ENCODE measurements around the gene SYT1.

SYT1 gene

DNA sequence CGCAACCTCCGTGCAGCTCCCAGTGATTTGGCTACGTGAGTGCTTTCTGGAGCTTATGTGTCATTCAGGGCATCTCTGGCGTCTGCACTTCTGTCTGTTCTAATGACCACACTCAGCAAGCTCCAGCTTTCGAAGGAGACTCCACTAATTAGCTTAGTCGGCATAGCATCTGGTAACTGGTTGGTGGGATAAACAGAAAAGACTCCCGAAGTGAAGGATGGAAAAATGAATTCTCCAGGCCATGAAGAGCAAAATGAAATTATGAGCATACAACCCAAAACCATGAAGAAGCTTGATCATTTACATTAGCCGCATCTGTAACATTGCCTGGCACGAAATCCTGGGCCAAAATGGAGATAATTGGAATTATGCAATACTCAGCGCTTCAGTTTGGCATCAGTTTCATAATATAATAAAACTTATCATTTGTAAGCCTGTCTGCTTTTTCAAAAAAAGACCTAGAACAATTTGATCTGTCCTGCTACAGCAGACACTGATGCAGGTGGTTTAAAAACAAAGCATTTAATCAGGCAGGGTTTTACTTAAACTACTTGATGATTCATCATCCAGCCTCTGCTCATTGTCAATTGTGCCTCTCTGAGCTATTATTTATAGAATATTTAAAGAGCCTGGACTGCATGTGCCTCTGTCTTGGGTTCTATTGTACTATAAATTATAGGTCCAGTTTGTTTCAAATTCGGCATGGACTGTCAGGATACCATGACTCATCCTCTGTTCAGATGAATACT is 87.4 kb downstream of the SYT1 start:
- no peaks in the 10 kb centered on the region for H3K36me3 ChIP-seq (ENCODE audit: control insufficient read depth in 1 of 2, insufficient read depth in 2 of 2, low read length in 2 of 2)
- no peak overlapping the region for H3K4me3 ChIP-seq (ENCODE audit: low read depth in 1 of 2, low read length in 2 of 2)
- H3K4me1 ChIP-seq (ENCODE audit: control insufficient read depth in 1 of 2, insufficient read depth in 2 of 2, low read length in 2 of 2): no peaks in the 10 kb centered on the region
- H3K27me3 ChIP-seq (ENCODE audit: low read depth, low read length): no peaks in the 10 kb centered on the region
- H3K27ac ChIP-seq (ENCODE audit: low read length): no peak overlapping the region
- H3K9me3 ChIP-seq (ENCODE audit: control insufficient read depth in 1 of 2, low read length in 2 of 2): peaks cover 0 to 3% of the 10 kb centered on the region in 2 donors

DNA sequence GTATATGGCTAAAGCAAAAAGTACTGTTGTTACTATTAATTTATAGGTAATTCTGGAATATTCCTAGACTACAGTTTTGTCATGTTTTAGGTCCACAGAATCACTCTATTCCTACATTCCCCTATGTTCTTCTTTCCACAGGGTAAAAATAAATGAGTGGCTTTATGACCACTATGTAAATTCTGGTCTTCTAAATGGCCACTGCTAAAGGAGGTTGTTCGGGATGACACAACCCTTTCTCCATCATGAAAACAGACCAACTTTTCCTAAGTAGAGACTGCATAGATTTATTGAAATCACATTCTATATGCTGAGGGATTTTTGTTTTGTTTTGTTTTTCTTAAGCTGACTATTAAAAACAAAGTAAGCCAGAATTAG is 88.0 kb downstream of the SYT1 start:
- H3K4me3 ChIP-seq (ENCODE audit: low read depth in 1 of 2, low read length in 2 of 2): no peak overlapping the region
- no peaks in the 10 kb centered on the region for H3K27me3 ChIP-seq (ENCODE audit: low read depth, low read length)
- no peaks in the 10 kb centered on the region for H3K4me1 ChIP-seq (ENCODE audit: control insufficient read depth in 1 of 2, insufficient read depth in 2 of 2, low read length in 2 of 2)
- no peak overlapping the region for H3K27ac ChIP-seq (ENCODE audit: low read length)
- peaks cover 0 to 3% of the 10 kb centered on the region in 2 donors for H3K9me3 ChIP-seq (ENCODE audit: control insufficient read depth in 1 of 2, low read length in 2 of 2)
- no peaks in the 10 kb centered on the region for H3K36me3 ChIP-seq (ENCODE audit: control insufficient read depth in 1 of 2, insufficient read depth in 2 of 2, low read length in 2 of 2)

DNA sequence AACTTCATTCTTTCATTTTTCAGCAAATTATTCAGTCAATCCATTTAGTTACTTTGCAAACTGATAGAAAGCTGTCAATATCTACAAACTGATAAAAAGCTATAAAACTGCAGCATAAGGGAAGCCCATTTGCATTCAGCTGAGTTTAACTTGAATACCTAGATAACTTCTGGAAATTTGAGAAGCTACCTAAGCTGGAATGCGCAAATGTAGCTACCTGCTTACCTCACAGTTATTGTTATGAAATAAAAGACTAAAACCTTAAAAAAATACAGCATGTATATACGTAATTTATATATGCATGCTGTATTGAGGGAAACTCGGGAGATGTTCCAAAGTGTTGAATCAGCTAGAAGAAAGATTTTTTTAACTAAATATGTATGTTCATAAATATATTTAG is 94.4 kb downstream of the SYT1 start:
- H3K4me1 ChIP-seq (ENCODE audit: control insufficient read depth in 1 of 2, insufficient read depth in 2 of 2, low read length in 2 of 2): no peaks in the 10 kb centered on the region
- H3K4me3 ChIP-seq (ENCODE audit: low read depth in 1 of 2, low read length in 2 of 2): no peak overlapping the region
- H3K36me3 ChIP-seq (ENCODE audit: control insufficient read depth in 1 of 2, insufficient read depth in 2 of 2, low read length in 2 of 2): no peaks in the 10 kb centered on the region
- no peak overlapping the region for H3K27ac ChIP-seq (ENCODE audit: low read length)
- H3K9me3 ChIP-seq (ENCODE audit: control insufficient read depth in 1 of 2, low read length in 2 of 2): no peaks in the 10 kb centered on the region
- H3K27me3 ChIP-seq (ENCODE audit: low read depth, low read length): no peaks in the 10 kb centered on the region

DNA sequence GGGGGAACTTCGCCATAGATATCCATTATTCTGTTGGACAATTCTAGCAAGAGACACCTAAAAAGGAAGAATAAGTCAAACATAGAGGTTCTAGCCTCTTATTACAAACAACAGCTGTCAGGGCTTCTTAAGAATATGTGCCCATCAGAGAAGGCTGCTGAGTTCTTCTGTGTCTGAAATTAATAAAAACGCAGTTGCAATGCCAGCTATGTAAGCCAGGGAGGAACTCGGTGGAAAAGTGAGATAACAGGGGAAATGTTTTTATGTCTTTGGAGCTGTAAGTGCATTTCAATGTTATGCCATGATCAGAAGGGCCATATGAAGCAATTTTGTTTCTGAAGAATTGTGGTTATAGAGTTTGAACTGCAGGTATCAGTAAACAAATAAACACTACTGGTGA is 95.0 kb downstream of the SYT1 start:
- no peak overlapping the region for H3K4me3 ChIP-seq (ENCODE audit: low read depth in 1 of 2, low read length in 2 of 2)
- H3K27me3 ChIP-seq (ENCODE audit: low read depth, low read length): no peaks in the 10 kb centered on the region
- no peaks in the 10 kb centered on the region for H3K9me3 ChIP-seq (ENCODE audit: control insufficient read depth in 1 of 2, low read length in 2 of 2)
- no peaks in the 10 kb centered on the region for H3K36me3 ChIP-seq (ENCODE audit: control insufficient read depth in 1 of 2, insufficient read depth in 2 of 2, low read length in 2 of 2)
- H3K27ac ChIP-seq (ENCODE audit: low read length): no peak overlapping the region
- no peaks in the 10 kb centered on the region for H3K4me1 ChIP-seq (ENCODE audit: control insufficient read depth in 1 of 2, insufficient read depth in 2 of 2, low read length in 2 of 2)

DNA sequence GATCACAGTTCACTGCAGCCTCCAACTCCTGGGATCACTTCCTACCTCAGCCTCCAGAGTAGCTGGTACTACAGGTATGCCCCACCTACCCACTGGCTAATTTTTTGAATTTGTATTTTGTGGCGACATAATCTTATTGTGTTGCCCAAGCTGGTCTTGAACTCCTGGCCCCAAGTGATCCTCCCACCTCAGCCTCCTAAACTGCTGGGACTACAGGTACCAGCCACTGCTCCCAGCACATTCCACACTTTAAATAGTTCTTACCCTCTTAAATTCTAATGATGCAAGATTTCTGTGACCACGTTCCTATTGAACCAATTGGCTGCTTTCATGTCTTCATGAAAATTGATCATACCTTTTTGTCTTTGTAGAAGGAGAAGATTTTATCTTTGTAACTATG is 96.6 kb downstream of the SYT1 start:
- H3K4me3 ChIP-seq (ENCODE audit: low read depth in 1 of 2, low read length in 2 of 2): no peak overlapping the region
- no peaks in the 10 kb centered on the region for H3K36me3 ChIP-seq (ENCODE audit: control insufficient read depth in 1 of 2, insufficient read depth in 2 of 2, low read length in 2 of 2)
- no peaks in the 10 kb centered on the region for H3K4me1 ChIP-seq (ENCODE audit: control insufficient read depth in 1 of 2, insufficient read depth in 2 of 2, low read length in 2 of 2)
- no peaks in the 10 kb centered on the region for H3K9me3 ChIP-seq (ENCODE audit: control insufficient read depth in 1 of 2, low read length in 2 of 2)
- H3K27me3 ChIP-seq (ENCODE audit: low read depth, low read length): no peaks in the 10 kb centered on the region
- H3K27ac ChIP-seq (ENCODE audit: low read length): no peak overlapping the region

DNA sequence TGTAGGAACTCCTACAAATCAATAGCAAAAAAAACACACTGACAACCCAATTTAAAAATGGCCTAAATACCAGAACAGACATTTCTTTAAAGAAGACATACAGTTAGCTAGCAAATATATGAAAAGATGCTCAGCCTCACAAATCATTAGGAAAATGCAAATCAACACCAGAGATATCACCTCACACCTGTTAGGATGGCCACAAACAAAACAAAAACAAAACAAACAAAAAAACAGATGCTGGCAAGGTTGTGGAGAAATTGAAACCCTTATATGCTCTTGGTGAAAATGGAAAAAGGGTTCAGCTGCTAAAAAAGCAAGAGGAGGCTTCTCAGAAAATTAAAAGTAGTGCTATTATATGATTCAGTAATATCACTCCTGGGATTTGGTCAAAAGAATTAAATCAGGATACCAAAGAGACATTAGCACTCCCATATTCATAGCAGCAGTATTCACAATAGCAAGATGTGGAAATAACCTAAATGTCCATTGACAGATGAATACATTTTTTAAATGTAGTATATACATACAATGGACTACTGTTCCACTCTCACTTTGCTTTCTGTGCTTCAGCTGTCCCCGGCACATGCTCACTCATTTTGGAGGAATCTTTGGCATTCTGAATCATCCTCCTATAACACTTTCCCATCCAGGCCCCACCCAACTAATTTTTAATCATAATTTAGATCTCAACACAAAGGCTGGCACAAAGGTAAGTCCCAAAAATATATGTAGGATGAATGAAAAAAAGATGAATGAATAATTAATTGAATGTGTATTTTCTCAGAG is 99.1 kb downstream of the SYT1 start:
- no peaks in the 10 kb centered on the region for H3K27me3 ChIP-seq (ENCODE audit: low read depth, low read length)
- H3K4me3 ChIP-seq (ENCODE audit: low read depth in 1 of 2, low read length in 2 of 2): no peak overlapping the region
- no peak overlapping the region for H3K27ac ChIP-seq (ENCODE audit: low read length)
- H3K9me3 ChIP-seq (ENCODE audit: control insufficient read depth in 1 of 2, low read length in 2 of 2): no peaks in the 10 kb centered on the region
- H3K4me1 ChIP-seq (ENCODE audit: control insufficient read depth in 1 of 2, insufficient read depth in 2 of 2, low read length in 2 of 2): no peaks in the 10 kb centered on the region
- H3K36me3 ChIP-seq (ENCODE audit: control insufficient read depth in 1 of 2, insufficient read depth in 2 of 2, low read length in 2 of 2): no peaks in the 10 kb centered on the region

DNA sequence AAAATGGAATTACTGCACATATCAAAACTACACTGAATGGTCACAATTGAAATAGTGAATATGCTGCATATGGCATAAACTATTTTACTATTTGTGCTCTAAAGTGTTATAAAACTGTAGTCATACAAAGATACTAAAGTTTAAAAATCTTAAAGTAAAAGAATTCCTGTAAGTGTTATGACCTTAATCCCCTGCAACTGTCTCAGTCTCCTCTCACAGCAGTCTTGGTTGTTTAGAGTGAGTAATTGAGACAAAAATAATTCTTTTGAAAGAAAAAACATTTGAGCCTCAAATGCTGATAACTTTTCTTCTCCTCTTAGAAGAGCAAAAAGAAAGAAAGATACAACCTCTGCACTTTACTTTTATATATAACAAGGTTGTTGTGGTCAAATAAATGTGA is 99.9 kb downstream of the SYT1 start:
- no peak overlapping the region for H3K4me3 ChIP-seq (ENCODE audit: low read depth in 1 of 2, low read length in 2 of 2)
- H3K36me3 ChIP-seq (ENCODE audit: control insufficient read depth in 1 of 2, insufficient read depth in 2 of 2, low read length in 2 of 2): no peaks in the 10 kb centered on the region
- H3K4me1 ChIP-seq (ENCODE audit: control insufficient read depth in 1 of 2, insufficient read depth in 2 of 2, low read length in 2 of 2): no peaks in the 10 kb centered on the region
- H3K27me3 ChIP-seq (ENCODE audit: low read depth, low read length): no peaks in the 10 kb centered on the region
- H3K9me3 ChIP-seq (ENCODE audit: control insufficient read depth in 1 of 2, low read length in 2 of 2): no peaks in the 10 kb centered on the region
- no peak overlapping the region for H3K27ac ChIP-seq (ENCODE audit: low read length)

DNA sequence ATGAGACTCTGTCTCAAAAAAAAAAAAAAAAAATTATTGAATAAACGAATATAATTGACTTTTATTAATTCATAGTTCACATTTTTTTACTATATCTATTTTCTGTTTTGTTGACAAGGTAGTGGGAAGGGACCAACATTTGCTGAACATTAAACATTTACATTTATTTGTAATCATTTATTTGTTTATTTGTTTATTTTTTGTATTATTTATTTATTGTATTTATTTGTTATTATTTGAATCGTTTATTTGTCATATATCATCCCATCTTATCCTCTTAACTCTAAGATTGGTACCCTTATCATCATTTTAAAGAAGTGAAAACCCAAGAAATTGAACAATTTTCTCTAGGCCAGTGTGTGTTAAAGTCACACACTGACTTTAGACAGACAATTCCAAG is 101.5 kb downstream of the SYT1 start:
- no peak overlapping the region for H3K27ac ChIP-seq (ENCODE audit: low read length)
- H3K9me3 ChIP-seq (ENCODE audit: control insufficient read depth in 1 of 2, low read length in 2 of 2): no peaks in the 10 kb centered on the region
- H3K27me3 ChIP-seq (ENCODE audit: low read depth, low read length): no peaks in the 10 kb centered on the region
- no peaks in the 10 kb centered on the region for H3K4me1 ChIP-seq (ENCODE audit: control insufficient read depth in 1 of 2, insufficient read depth in 2 of 2, low read length in 2 of 2)
- H3K4me3 ChIP-seq (ENCODE audit: low read depth in 1 of 2, low read length in 2 of 2): no peak overlapping the region
- H3K36me3 ChIP-seq (ENCODE audit: control insufficient read depth in 1 of 2, insufficient read depth in 2 of 2, low read length in 2 of 2): no peaks in the 10 kb centered on the region

DNA sequence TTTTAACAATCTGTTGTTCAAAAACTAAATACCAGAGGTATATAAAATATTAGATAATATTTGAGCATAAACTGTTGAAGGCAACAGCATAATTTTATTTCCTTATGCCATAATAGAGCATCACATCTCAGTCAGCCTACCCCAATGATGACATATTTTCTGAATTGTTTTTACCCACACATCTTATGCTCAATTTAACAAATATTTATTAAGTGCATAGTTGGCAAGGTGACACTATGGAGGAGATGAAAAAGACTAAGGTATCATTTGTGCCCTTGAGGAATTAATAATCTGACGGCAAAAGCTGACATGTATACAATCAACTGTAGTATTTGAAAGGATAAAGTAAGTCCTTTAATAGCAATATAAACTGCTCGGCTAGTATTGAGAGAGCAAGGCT is 102.4 kb downstream of the SYT1 start:
- Histone ChIP-seq H3K27ac (ENCODE audit: low read length) (no peak overlapping the region), H3K27me3 (ENCODE audit: low read depth, low read length) (no peaks in the 10 kb centered on the region)

DNA sequence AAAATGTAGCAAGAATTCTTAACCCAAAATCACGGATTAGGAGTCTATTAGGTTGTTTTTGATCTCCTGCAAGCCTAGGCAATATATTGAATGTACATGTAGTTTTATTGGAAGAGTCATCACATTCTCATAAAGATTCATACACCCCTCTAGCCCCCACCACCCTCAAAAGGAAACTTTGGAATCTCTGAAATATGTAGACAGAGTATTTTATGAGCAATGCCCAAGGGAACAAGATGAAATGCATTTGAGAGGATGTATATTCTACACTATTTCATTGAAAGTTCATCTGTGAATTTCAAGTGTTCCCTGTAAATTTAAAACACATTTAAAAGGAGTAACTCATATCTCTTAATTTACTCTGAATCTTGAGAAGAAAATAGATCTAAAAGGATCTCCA is 103.7 kb downstream of the SYT1 start:
- H3K4me3 ChIP-seq (ENCODE audit: low read depth in 1 of 2, low read length in 2 of 2): no peak overlapping the region
- no peaks in the 10 kb centered on the region for H3K9me3 ChIP-seq (ENCODE audit: control insufficient read depth in 1 of 2, low read length in 2 of 2)
- no peaks in the 10 kb centered on the region for H3K36me3 ChIP-seq (ENCODE audit: control insufficient read depth in 1 of 2, insufficient read depth in 2 of 2, low read length in 2 of 2)
- H3K4me1 ChIP-seq (ENCODE audit: control insufficient read depth in 1 of 2, insufficient read depth in 2 of 2, low read length in 2 of 2): no peaks in the 10 kb centered on the region
- H3K27ac ChIP-seq (ENCODE audit: low read length): no peak overlapping the region
- H3K27me3 ChIP-seq (ENCODE audit: low read depth, low read length): no peaks in the 10 kb centered on the region

More for the DNA sequence above, 102.4 kb downstream of the SYT1 start:
- no peak overlapping the region for H3K4me3 ChIP-seq (ENCODE audit: low read depth in 1 of 2, low read length in 2 of 2)
- no peaks in the 10 kb centered on the region for H3K9me3 ChIP-seq (ENCODE audit: control insufficient read depth in 1 of 2, low read length in 2 of 2)
- H3K4me1 ChIP-seq (ENCODE audit: control insufficient read depth in 1 of 2, insufficient read depth in 2 of 2, low read length in 2 of 2): no peaks in the 10 kb centered on the region
- no peaks in the 10 kb centered on the region for H3K36me3 ChIP-seq (ENCODE audit: control insufficient read depth in 1 of 2, insufficient read depth in 2 of 2, low read length in 2 of 2)

DNA sequence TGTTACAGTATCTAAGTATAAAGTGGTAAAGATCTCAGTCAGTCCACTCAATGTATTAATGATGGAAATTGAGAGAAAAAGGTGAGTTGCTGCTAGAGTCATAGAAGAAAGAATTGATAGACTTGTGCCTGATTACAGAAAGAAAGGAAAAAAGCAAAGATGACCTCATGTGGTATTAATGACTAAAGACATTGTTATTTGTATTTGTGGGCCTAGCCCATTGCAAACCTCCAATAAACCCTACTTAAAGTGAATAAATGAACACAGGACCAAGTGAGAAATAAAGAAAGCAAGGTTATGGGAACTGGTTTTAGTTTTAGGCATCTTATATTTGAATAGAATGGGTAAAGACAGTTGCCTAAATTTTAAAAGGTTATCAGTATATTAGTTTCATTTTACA is 105.5 kb downstream of the SYT1 start:
- Histone ChIP-seq H3K27ac (ENCODE audit: low read length) (no peak overlapping the region), H3K4me1 (ENCODE audit: control insufficient read depth in 1 of 2, insufficient read depth in 2 of 2, low read length in 2 of 2) (no peaks in the 10 kb centered on the region), H3K27me3 (ENCODE audit: low read depth, low read length) (no peaks in the 10 kb centered on the region), H3K4me3 (ENCODE audit: low read depth in 1 of 2, low read length in 2 of 2) (no peak overlapping the region), H3K9me3 (ENCODE audit: control insufficient read depth in 1 of 2, low read length in 2 of 2) (no peaks in the 10 kb centered on the region), H3K36me3 (ENCODE audit: control insufficient read depth in 1 of 2, insufficient read depth in 2 of 2, low read length in 2 of 2) (no peaks in the 10 kb centered on the region)
